ENCODE data around the gene NT5M.
"Not testable (repeated sequence)": the region's sequence is repeated elsewhere in the genome, so short reads cannot be mapped to it uniquely, and the experiment has no call there.

NT5M gene

DNA sequence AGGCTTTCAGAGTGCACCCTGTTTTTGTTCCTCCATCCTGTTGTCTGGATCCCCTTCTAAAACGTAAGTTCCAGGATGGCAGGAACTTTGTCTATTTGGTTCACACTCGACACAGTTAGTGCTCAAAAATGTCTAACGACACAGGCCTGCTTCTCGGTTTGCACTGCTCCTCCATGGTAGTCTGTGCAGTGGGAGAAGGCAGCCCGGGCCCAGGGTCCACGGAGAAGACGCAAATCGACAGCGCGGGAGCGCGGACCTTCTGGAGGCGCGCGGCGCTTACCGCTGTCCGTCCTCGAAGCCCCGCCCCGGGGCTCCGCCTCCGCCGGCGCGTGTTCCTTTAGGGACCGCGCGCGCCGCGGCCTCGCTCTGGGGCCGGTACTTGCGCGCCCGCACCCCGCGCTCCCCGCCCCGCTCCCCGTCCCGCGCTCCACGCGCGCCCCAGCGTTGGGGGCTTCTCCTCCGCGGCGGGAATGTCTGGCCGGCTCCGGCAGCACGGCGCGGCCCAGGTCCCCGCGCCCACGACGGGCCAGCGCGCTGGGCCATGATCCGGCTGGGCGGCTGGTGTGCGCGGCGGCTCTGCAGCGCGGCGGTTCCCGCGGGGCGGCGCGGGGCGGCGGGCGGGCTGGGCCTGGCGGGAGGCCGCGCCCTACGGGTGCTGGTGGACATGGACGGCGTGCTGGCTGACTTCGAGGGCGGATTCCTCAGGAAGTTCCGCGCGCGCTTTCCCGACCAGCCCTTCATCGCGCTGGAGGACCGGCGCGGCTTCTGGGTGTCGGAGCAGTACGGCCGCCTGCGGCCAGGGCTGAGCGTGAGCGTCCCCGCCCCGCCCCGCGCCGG lies at the start of gene NT5M:
Gene NT5M (plus strand): TSS at position 364 of the 837 bp plus-strand sequence. CDS start 178 bp downstream, at position 542.
- peak; percentile 72 for DNase-seq (ENCODE audit: low spot score)

DNA sequence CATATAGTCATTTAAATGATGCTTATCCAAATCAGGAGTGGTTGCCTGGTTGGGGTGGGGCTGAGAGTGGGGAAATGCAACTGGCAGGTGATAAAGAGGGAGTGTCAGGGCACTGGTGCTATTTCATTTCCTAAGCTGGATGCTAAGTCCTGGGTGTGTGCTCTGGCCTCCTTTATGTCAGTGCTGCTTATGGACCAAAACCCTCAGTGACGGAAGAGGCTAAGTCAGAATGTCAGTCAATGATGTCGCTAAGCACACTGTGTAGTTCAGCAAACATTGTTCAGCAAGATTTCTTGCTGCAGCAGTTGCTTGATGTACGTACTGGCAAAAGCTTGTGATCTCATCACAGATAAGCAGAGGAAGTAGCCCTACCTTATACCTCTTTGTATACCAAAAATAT lies 49.8 kb upstream of the NT5M start:
- DNase-seq (ENCODE audit: low spot score), result peak; percentile 77

DNA sequence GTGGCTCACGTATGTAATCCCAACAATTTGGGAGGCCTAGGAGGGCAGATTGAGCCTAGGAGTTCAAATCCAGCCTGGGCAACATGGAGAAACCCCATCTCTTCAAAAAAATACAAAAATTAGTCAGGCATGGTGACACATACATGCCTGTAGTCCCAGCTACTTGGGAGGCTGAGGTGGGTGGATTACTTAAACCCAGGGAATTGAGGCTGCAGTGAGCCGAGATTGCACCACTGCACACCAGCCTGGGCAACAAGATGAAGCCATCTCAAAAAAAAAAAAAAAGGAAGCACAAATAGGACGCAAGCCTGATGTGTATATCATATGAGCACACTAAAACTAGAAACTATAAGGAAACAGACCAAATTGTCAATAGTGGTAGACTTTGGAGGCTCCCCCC lies 49.1 kb upstream of the NT5M start:
- DNase-seq (ENCODE audit: low spot score), result no peak

DNA sequence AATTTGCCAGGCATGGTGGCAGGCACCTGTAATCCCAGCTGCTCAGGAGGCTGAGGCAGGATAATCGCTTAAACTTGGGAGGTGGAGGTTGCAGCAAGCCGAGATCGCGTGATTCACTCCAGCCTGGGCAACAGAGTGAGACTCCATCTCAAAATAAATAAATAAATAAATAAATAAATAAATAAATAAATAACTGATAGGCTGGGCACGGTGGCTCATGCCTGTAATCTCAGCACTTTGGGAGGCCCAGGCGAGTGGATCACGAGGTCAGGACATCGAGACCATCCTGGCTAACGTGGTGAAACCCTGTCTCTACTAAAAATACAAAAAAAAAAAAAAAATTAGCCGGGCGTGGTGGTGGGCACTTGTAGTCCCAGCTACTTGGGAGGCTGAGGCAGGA lies 47.5 kb upstream of the NT5M start:
- not testable (repeated sequence) for DNase-seq (ENCODE audit: low spot score)

DNA sequence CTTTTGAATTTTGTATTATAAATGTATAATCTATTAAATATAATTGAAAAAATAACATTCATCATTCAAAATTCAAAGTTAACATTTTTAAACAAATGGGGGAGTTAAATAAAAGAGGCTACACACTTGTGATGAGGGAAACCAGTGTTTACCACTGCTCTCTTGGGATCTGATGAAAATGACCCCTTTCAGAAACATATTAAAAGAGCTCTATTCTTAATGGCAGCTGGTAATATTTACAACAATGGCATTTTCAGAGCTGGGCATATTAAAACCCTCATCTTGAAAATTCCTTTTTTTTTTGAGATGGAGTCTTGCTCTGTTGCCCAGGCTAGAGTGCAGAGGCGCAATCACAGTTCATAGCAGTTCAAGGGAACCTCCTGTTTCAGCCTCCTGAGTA lies 46.9 kb upstream of the NT5M start:
- no peak for DNase-seq (ENCODE audit: low spot score)

DNA sequence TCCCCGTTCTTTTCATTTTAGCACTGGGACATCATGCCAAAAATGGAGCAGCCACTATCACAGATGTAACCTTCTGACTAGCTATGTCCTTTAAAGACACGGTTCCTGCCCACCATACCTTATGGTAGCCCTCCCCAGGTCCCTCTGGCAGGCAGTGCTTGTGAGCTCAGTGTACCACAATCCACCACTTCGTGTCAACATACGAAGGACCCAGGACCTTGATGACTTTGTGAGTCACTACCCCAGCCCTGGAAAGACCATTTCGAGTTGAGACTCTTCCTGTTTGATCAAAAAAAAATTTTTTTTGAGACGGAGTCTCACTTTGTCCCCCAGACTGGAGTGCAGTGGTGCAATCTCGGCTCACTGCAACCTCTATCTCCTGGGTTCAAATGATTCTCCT lies 45.2 kb upstream of the NT5M start:
- DNase-seq (ENCODE audit: low spot score), result no peak

DNA sequence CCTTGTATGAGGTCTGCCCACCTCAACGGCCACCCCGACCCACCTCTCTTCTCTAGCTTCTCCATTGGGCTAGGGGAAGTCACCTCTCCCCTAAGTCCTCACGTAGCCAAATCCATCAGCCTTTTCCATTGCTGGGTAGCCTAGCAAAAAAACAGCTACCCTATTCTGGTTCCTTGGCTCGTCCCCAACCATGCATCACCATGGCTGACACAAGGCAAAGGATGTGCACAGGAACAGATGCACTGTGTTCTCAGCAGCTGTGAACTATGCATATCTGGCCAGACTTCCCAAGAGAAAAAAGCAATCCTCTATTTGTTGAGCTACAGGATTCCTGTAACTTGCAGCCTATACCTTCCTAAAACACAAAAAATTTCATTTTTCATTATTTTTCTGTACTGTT lies 44.2 kb upstream of the NT5M start:
- DNase-seq (ENCODE audit: low spot score), result no peak

DNA sequence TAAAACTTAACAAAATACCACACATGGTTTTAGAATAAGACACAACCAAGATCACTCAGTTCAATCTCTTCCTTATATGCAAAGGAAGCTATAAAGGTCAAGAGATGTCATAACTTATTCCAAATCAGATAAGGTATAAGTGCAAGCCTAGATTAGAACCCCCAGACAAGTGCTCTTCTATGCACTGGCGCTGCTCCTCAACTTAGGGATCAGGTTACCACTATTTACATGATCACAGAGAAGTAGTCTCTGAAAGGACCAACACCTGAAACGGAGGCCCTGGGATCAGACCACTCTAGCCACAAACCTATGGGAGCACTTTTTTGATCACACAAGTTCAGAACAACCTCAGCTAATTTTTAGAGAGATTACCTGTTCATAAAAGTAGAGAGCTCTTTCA lies 38.7 kb upstream of the NT5M start:
- no peak for DNase-seq (ENCODE audit: low spot score)

DNA sequence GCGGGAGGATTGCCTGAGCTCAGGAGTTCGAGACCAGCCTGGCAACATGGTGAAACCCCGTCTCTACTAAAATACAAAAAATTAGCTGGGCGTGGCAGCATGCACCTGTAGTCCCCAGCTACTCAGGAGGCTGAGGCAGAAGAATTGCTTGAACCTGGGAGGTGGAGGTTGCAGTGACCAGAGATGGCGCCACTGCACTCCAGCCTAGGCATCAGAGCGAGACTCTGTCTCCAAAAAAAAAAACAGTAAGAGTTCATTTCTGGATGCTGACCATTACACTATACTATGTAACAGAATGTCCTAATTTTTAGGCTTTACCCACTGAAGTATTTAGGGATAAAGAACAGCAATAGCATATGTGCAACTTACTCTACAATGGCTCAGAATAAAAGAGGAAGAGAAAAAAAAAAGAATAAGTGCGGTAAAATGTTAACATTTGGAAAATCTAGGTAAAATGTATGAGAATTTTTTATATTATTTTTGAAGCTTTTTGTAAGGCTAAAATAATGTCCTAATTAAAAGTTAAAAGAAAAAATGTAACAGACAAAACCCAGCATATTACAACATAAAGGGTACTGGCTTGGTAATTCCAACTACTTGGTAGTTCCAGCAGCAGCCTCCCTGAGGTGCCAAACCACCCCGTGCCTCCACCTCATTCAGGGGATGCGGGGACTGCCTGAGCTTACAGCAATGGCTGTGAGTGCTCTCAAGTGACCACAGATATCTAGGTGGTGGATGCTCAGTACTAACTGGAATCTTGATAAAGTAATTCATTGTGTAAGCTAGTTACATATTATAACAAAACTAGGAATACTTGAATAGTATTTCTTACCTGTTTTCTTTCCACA lies 33.0 kb upstream of the NT5M start:
- DNase-seq (ENCODE audit: low spot score), result peak; percentile 41

DNA sequence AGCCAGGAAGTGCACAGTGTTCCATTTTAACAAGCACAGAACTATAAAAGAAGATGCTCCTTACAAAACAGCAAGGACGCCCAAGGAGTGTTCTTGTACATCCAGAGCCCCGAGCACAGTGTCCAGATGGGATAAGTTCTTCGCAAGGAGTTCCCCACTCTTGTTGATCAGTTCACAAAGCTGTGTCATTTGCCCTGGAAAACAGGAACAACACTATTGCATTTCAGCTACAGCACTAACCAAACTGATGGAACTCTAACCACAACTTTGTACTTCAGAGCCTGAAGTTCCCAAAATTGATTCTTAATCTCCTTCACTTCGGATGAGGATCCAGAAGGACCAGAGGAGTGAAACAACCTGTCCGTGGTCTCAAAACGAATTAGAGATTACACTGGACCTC lies 27.2 kb upstream of the NT5M start:
- no peak for DNase-seq (ENCODE audit: low spot score)

DNA sequence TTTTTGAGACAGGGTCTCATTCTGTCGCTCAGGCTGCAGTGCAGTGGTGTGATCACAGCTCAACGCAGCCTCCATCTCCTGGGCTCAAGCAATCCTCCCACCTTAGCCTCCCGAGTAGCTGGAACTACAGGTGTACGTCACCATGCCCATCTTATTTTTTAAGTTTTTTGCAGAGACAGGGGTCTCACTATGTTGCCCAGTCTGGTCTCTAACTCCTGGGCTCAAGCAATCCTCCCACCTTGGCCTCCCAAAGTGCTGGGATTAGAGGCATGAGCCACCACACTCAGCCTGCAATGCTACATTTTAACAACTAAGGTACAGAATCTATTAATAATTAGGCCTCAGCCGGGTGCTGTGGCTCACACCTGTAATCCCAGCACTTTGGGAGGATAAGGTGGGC lies 25.7 kb upstream of the NT5M start:
- DNase-seq (ENCODE audit: low spot score), result not testable (repeated sequence)

DNA sequence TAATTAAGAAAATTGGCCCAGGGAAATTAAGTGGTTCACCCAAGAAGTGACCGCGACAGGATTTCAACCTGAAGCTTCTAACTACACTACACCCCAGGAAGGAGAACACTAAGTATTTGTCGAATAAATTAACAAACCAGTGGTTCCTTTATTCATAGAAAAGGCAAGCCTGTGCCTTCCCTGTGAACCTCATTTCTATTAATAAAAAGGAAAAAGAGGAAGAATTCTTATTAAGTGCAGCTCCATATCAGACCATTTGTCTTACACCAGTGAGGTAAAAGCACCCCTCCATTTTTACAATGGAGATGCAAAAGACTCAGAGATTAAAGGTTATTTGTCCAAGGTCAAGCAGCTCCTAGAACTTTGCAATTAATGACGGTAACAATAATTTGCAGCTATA lies 23.9 kb upstream of the NT5M start:
- DNase-seq (ENCODE audit: low spot score), result no peak

DNA sequence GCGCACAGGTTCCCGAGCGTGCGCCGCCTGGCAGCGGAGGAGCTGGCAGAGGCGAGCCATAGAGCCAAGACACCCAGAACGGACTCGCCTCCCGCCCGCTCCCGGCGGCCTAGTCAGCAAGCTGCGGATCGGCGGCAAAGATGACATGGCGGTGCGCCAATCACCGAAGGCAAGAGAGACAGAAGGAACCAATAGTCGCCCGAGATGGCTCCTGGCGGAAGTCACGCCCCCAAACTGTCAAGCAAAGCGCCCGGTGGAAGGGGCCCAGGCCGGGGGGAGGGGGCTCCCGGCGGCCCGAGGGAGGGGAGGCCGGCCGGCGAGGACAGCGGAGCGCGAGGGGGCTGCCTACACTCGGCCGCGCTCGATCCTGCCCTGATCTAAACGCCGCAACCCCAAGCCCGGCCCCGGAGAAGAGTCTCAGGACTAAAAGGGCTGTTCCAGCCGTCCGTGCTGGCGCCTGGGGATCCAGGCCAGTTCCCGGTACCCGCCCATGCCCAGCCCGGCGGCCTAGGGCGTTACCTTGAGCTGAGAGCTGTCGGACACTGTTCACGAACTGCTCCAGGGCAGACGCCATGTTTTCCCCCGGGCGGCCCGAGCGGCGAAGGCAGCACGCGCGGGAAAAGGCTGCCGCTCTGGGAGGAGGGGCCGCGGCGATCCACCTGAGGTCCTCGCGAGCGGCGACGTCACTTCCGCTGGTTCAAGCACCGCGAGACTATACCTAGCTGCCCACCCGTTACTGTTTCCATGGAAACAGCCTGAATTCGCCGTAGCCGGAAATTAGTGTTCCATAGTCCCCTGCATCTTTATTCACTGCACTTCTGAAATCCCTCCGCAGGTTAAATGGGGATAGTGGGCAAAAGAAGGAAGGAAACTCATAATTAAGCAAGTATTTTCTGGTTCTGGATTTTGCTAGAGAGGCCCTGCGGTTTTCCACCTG lies 22.3 kb upstream of the NT5M start, which contains the start of gene COPS3:
Gene COPS3 (minus strand): TSS at position 634 of the 937 bp plus-strand sequence. CDS start 60 bp downstream, at position 574.
- DNase-seq (ENCODE audit: low spot score), result peak; percentile 95

DNA sequence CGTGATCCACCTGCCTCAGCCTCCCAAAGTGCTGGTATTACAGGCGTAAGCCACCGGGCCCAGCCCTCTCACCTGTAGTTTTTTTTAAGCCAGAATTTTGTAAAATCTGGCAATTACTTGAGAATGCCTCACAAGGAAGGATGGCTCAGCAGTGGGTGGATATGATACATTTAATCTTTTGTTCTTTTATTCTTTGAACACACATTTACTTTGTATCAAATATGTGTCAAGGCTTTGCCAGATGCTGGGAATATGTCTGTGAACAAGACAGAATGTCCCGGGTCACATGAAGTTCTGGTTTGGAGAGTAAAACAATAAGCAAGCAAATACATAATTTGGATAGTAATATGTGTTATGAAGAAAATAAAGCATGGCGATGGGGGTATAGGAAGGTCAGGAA lies 17.2 kb upstream of the NT5M start:
- DNase-seq (ENCODE audit: low spot score), result no peak

DNA sequence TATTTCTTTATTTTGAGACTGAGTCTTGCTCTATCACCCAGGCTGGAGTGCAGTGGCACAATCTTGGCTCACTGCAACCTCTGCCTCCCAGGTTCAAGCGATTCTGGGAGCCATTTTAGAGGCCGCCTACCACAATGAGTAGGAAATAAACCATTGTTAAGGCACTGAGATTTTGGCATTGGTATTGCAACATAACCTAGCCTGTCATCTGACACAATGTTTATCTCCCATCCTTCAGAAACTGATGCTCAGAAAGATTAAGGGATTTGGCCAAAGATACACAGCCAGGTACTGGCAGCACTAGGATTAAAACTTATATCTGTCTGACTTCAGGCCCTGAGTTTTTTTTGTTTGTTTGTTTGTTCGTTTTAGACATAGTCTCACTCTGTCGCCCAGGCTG lies 14.1 kb upstream of the NT5M start:
- DNase-seq (ENCODE audit: low spot score), result no peak

DNA sequence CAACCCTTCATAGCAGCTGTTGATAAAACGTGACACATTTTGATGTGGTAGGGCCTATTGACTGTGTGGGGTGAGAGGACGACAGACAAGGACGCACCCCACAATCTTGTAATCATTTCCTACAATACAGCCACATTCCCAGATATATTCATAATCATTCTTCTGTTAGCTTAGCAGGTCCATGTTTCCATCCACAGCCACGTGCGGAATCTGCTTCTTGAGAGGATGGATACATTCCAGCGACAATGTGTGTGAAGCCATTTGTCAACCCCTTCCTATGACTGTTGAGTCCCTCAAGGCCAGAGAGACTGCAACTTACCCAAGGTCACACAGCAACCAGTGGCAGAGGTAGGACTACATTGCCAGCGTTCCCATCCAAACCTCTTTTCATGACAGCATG lies 13.5 kb upstream of the NT5M start:
- DNase-seq (ENCODE audit: low spot score), result no peak

DNA sequence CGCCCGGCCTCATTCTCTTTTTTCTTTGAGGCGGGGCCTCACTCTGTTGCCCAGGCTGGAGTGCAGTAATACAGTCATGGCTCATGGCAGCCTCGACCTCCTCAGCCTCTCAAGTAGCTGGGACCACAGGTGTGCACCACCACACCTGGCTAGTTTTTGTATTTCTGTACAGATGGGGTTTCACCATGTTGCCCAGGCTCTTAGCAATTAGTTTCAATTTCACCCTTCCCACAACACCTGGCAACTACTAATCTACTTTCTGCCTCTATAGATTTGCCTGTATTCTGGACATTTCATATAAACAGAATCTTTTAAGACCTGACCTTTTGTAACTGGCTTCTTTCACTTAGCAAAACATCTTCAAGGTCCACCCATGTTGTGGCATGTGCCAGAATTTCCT lies 8.0 kb upstream of the NT5M start:
- DNase-seq (ENCODE audit: low spot score), result no peak

DNA sequence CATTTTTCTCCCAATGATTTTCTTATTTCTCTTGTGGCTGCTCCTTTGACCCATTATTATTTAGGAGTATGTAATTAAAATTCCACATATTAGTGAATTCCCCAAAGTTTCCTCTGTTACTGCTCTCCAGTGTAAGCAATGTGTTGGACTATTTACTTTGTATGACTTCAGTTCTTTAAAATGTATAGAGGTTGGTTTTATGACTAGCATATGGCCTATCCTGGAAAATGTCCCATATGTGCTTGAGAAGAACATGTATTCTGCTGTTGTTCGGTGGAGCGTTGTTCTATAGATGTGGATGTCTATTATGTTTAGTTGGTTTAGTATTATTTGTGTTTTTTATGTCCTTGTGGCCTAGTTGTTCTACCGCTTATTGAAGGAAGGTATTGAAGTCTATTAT lies 6.0 kb upstream of the NT5M start:
- DNase-seq (ENCODE audit: low spot score), result no peak

DNA sequence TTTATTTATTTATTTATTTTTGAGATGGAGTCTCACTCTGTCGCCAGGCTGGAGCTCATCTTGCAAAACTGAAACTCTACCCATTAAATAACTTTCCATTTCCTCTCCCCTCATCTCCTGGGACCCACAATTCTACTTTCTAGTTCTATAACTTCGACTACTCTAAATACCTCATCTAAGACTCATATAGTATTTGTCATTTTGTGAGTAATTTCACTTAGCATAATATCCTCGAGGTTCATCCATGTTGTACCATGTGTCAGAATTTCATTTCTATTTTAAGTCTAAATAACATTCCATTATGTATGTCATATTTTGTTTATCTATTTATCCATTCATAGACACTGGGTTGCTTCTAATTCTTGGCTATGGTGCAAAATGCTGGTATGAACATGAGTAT lies 5.1 kb upstream of the NT5M start:
- no peak for DNase-seq (ENCODE audit: low spot score)

DNA sequence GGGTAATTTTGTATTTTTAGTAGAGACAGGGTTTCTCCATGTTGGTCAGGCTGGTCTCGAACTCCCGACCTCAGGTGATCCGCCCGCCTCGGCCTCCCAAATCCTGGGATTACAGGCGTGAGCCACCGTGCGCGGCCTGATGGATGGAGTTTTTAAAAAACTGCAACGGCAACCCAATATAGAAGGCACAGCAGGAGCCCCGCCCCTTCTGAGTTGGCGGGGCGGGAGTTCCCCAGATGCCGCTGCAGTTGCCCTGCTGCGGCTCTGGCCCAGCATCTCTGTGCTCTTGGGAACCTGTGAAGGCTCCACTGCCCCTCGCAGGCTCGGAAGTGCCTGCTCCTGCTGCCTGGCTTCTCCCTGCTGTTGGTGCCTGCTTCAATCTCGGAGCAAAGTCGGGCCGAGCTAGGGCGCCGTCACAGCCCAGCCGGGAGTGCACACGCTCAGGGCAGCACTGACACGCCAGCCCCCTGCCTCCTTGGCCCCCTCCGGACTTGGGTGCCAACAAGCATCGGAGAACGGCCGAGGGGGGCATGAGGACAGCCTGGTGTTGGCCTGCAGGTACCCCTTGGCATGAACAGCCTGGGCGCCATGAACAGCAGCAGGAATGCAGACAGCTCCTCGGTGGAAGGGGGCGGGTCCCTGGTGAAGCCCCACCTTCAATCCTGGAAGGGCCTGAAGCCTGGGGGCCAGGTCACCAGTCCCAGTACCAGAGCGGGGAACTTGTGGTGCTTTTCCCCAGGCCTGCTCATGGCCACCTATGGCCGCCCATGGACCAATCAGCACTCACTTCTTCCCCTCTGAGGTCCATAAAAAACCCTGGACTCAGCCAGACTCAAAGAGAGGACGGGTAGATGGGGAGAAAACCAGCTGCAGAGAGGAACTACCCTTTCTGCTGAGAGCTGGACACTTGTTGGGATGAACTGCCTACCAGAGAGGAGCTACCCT lies 2.3 kb upstream of the NT5M start:
- DNase-seq (ENCODE audit: low spot score), result peak; percentile 60

DNA sequence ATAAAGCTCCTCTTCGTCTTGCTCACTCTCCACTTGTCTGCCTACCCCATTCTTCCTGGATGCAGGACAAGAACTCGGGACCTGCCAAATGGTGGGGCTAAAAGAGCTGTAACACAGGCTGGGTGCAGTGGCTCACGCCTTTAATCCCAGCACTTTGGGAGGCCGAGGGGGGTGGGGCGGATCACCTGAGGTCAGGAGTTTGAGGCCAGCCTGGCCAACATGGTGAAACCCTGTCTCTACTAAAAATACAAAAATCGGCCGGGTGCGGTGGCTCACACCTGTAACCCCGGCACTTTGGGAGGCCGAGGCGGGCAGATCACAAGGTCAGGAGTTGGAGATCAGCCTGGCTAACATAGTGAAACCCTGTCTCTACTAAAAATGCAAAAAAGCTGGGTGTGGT lies 1.5 kb upstream of the NT5M start:
- not testable (repeated sequence) for DNase-seq (ENCODE audit: low spot score)
